Activated T-cell treated with anti-CD3 and anti-CD28 coated beads, Interleukin-2, amount 50 U/mL, for 1 hour (primary cell): ENCODE results near the gene IPO5.
"Not testable (repeated sequence)": the region's sequence is repeated elsewhere in the genome, so short reads cannot be mapped to it uniquely, and the experiment has no call there.

Experiments used
- DNase-seq: peaks from one replicate; pipeline ENCODE4 v3.0.0-alpha.2; 2020

The IPO5 gene

GRCh38 chr13:98019186-98019585, 65.7 kb downstream of the IPO5 start:
- no peak for DNase-seq

- no peak for DNase-seq
These were observed 66.8 kb downstream of the IPO5 start for GRCh38 chr13:98020271-98020670.

GRCh38 chr13:98022210-98022609, 68.7 kb downstream of the IPO5 start:
- no peak for DNase-seq

DNA sequence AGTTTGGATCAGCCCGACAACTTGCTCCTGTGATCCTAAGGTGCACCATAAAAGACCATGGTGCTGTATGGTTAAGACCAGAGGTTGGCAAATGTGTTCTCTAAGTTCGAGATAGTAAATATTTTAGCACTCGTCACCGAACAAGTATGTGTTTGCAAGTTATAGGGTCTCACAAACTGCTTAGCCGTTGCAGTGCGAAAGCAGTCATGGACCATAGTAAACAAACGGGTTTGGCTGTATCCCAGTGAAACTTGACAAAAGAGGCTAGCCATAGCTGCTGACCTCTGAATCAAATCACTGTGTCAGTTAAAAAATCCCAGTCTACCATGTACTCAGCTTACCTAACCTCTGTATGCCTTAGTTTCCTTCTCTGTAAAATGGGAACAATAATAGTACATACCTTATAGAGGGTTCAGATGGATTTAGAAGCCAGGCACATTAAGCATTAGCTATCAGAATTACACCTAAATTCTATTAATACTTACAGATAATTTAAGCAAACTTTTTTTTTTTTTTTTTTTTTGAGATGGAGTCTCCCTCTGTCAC, 72.1 kb downstream of the IPO5 start:
- DNase-seq: no peak

- no peak for DNase-seq
These were observed 73.0 kb downstream of the IPO5 start for GRCh38 chr13:98026457-98026857.

DNA sequence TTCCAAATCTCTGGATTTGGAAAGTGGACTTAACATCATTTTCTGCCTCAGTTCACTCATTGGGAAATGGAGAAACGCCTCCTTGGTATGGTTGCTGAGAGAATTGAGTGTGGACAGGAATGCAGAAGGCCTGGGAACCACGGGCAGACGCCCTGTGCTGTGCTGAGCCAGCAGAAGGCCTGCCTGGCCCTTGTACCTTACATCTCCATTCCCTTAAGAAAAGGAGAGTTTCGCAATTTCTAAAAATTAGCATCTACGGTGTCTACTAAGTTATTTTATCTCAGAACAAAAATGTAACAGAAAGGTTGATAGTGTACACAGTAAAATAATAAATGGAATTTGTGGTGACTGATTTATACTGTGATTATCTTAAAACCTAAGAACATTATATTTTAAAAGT, 78.7 kb downstream of the IPO5 start:
- no peak for DNase-seq

DNA sequence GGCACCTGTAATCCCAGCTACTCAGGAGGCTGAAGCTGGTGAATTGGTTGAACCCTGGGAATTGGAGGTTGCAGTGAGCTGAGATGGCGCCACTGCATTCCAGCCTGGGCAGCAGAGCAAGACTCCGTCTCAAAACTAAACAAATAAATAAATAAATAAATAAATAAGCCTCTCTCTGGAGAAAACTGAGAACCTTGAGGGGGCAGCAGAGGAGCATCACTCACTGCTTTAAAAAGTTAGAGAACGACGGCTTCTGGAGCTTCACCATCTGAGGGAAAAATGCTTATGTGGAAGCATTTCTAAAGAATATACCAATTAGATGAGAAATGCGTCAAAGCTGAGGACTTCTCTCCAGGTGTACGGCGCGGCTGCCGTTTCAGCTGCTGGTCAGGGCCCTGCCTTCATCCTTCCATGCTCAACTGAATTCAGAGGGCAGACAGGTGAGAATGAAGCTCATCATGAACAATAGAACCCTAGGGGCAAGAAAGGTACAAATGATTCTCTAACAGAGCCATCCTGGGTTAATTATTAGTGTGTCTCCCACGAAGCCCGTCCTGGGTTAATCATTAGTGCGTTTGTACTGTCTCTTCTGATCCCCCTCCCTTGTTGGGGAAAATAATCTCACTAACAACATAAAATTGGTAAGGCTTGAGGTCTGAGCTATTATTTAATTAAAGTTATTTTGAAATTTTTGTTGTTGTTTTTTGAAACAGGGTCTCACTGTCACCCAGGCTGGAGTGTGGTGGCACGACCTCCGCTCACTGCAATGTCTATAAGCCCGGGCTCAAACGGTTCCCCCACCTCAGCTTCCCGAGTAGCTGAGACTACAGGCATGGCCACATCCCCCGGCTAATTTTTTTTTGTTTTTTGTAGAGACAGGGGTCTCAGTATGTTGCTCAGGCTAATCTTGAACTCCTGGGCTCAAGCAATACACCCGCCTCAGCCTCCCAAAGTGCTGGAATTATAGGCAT, 80.1 kb downstream of the IPO5 start:
- no peak for DNase-seq

DNA sequence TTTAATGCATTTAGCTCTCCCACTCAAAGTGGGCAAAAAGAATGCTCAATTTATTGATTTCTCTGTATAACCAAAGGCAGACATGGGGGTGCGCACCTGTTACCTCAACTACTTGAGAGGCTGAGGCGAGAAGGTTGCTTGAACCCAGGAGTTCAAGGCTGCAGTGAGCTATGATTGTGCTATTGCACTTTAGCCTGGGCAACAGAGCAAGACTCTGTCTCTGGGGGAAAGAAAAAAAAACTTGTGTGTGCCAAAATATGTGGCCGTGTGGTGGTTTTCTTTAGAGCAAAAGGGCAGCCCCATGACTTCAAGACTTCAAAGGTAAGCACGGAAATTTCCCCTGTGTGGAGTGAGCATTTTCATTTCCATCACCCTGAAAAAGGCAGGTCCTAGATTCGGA, 81.9 kb downstream of the IPO5 start:
- no peak for DNase-seq

DNA sequence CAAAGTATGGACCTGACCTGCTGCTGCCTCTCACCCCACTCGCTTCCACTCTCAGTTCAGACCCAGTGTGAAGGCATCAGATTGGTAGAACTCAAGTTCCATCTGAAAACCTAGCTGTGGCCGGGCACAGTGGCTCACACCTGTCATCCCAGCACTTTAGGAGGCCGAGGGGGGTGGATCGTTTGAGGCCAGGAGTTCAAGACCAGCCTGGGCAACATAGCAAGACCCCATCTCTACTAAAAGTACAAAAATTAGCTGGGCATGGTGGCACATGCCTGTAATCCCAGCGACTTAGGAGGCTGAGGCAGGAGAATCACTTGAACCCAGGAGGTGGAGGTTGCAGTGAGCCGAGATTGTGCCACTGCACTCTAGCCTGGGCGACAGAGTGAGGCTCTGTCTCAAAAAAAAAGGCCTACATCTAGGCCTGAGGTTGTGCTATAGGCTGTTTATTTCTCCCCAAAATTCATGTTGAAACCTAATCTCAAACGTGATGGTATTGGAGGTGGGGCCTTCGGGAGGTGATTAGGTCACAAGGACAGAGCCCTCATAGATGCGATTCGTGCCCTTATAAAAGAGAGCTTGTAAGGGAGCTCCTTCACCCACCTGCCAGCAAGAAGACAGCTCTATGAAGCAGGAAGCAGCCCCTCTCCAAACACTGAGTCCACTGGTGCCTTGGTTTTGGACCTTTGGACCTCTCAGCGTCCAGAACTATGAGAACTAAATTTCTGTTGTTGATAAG, 83.3 kb downstream of the IPO5 start:
- not testable (repeated sequence) for DNase-seq

GRCh38 chr13:98039261-98039660, 85.8 kb downstream of the IPO5 start:
- no peak for DNase-seq

- no peak for DNase-seq
These were observed 86.5 kb downstream of the IPO5 start for GRCh38 chr13:98039964-98040363.

GRCh38 chr13:98041081-98041820, 87.8 kb downstream of the IPO5 start:
- no peak for DNase-seq

- no peak for DNase-seq
These were observed 90.8 kb downstream of the IPO5 start for GRCh38 chr13:98044301-98044700.

GRCh38 chr13:98047785-98048184, 94.3 kb downstream of the IPO5 start:
- not testable (repeated sequence) for DNase-seq

- no peak for DNase-seq
These were observed 94.8 kb downstream of the IPO5 start for GRCh38 chr13:98048265-98048664.

GRCh38 chr13:98050041-98050466, 96.6 kb downstream of the IPO5 start:
- DNase-seq: no peak

DNA sequence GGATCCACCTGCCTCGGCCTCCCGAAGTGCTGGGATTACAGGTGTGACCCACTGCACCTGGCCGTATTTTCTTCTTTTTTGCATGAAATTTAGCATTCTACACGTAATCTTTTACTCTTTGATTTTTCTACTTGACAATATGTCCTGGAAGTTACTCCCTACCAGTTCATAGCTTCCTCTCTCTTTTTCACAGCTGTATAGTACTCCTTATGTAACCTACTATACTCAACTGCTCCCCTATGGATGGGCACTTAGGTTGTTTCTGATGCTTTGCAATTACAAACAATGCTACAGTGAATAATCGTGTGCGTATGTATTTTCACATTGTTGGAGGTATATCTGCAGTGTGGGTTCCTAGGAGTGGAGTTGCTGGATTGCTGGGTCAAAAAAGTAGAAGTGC, 98.9 kb downstream of the IPO5 start:
- DNase-seq: no peak

- no peak for DNase-seq
These were observed 100.8 kb downstream of the IPO5 start for GRCh38 chr13:98054301-98054700.

DNA sequence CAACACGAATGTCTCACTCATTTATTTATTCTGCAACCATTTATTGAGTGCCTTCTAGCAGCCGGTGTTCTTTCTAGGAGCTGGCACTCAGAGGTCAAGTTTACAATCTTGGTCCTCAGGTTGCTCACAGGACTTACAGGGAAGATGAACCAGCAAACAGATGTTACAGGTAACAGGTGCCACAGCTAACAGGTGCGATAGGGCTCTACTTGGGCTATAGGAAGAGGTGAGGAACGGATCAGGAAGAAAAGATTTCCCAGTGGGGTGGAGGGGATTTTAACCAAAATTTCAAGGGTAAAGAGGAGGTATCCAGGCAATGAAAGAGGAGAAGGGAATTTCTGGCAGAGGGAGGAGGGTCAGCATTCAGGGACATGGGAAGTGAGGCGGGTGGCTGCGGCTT, 102.1 kb downstream of the IPO5 start:
- no peak for DNase-seq

GRCh38 chr13:98056839-98057410, 103.5 kb downstream of the IPO5 start:
- no peak for DNase-seq

DNA sequence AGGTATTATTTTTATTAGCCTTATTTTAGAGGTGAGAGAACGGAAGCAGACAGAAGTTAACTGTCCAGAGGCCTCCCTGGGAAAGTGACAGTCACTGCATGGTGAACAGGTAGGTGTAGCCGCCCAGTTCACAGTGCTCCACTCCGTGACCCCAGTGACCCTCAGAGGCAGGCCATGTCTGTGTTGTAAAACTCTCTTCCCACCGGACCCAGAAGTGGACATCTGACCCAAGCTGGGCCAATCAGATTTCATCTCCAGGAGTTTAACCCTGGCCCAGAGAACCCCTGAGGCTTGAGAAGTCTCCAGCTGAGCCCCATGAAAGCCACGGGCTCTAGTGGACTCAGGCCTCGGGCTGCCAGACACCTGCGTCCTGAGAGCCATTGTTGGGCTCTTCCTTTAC, 105.8 kb downstream of the IPO5 start:
- no peak for DNase-seq

DNA sequence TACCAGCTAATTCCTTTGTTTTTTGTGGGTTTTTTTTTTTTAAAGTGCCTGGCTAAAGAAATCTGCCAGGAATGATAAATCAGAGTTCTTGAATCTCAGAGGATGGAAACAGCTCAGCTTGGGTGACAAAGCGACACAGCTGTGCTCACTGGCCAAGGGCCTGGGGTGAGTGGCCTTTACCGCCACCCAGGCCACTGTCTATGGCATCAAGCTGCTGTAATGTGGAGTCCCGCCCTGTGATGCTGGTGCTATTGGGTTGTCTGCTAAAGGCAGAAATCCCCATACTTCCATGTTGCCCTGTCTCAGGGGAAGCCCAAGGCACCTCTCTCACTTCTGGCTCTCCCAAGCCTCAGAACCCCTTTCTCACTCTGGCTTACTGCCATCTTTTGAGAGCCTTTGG, 106.8 kb downstream of the IPO5 start:
- DNase-seq: no peak

DNA sequence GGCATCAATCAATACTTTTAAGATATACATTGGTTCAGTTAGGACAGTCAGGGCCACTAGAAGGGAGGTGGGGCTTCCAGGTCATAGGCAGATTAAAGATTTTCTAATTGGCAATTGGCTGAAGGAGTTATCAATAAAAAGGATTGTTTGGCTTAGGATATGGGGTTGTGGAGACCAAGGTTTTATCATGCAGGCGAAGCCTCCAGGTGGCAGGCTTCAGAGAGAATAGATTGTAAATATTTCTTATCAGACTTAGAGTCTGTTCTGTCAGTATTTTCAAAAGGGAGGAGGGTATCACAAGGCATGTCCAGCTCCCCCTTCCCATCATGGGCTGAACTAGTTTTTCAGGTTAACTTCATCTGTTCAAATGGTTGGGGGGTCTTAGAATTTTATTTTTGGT, 112.0 kb downstream of the IPO5 start:
- no peak for DNase-seq
